Osteocyte (in vitro differentiated cells): ENCODE results near the gene RABGAP1L. TPM values are rescaled to one million over a fixed set of nuclear protein-coding genes. Genes with fewer than 3 reads are reported as not detected.

Experiments
- DNase-seq: peaks from one replicate; pipeline ENCODE4 v3.0.0; 2021; ENCODE audit warnings: mixed read lengths; ENCODE audit not compliant: unreplicated experiment; ENCODE audit errors: extremely low spot score
- H3K27ac Mint-ChIP-seq: one replicate; pipeline ENCODE4 v1.8.0; 2021; ENCODE audit warnings: mild to moderate bottlenecking, mixed read lengths; ENCODE audit not compliant: unreplicated experiment
- H3K27me3 Mint-ChIP-seq: one replicate; pipeline ENCODE4 v1.8.0; 2021; ENCODE audit warnings: mixed read lengths; ENCODE audit not compliant: unreplicated experiment
- H3K36me3 Mint-ChIP-seq: one replicate; pipeline ENCODE4 v1.8.0; 2021; ENCODE audit warnings: mixed read lengths; ENCODE audit not compliant: unreplicated experiment
- H3K4me1 Mint-ChIP-seq: one replicate; pipeline ENCODE4 v1.8.0; 2021; ENCODE audit warnings: mixed read lengths; ENCODE audit not compliant: unreplicated experiment
- H3K4me3 Mint-ChIP-seq: one replicate; pipeline ENCODE4 v1.8.0; 2021; ENCODE audit warnings: mild to moderate bottlenecking, moderate library complexity, mixed read lengths; ENCODE audit not compliant: unreplicated experiment
- H3K9me3 Mint-ChIP-seq: one replicate; pipeline ENCODE4 v1.8.0; 2021; ENCODE audit warnings: mixed read lengths; ENCODE audit not compliant: unreplicated experiment
- CTCF ChIP-seq: fragments of 200-600 bp; sonication (generic); IDR thresholded peaks from 2 replicates; pipeline ENCODE4 v1.5.0; 2021; ENCODE audit warnings: antibody characterized with exemption, mild to moderate bottlenecking, moderate library complexity
- total RNA-seq: library from RNA; stranded (reverse); gene quantifications from 2 replicates; pipeline ENCODE4 v1.2.1, GENCODE V29; 2021

Gene RABGAP1L
- total RNA-seq, 1 donor from 2014 or later = 29.3 TPM

GRCh38 chr1:174761901-174762585, 602.7 kb downstream of the RABGAP1L start:
- H3K27me3 Mint-ChIP-seq = no peaks in the 10 kb centered on the region
- no peak for TF ChIP-seq CTCF

GRCh38 chr1:174764191-174764590, 604.9 kb downstream of the RABGAP1L start:
- Mint-ChIP-seq H3K9me3 (no peaks in the 10 kb centered on the region), H3K36me3 (no peaks in the 10 kb centered on the region), H3K4me1 (peaks cover 1% of the 10 kb centered on the region), H3K4me3 (no peak overlapping the region), H3K27ac (no peak overlapping the region), H3K27me3 (no peaks in the 10 kb centered on the region)
- DNase-seq = no peak
- no peak for TF ChIP-seq CTCF

More at GRCh38 chr1:174761901-174762585, 602.7 kb downstream of the RABGAP1L start:
- Mint-ChIP-seq H3K9me3 (no peaks in the 10 kb centered on the region), H3K4me3 (no peak overlapping the region), H3K27ac (no peak overlapping the region), H3K4me1 (no peaks in the 10 kb centered on the region), H3K36me3 (no peaks in the 10 kb centered on the region)
- no peak for DNase-seq

- no peak overlapping the region for H3K27ac Mint-ChIP-seq
- no peak overlapping the region for H3K4me3 Mint-ChIP-seq
- H3K4me1 Mint-ChIP-seq = peaks cover 1% of the 10 kb centered on the region
- no peaks in the 10 kb centered on the region for H3K9me3 Mint-ChIP-seq
- no peak for DNase-seq
- H3K27me3 Mint-ChIP-seq = no peaks in the 10 kb centered on the region
- TF ChIP-seq CTCF = no peak
- no peaks in the 10 kb centered on the region for H3K36me3 Mint-ChIP-seq
Observed at GRCh38 chr1:174766727-174767126, 607.4 kb downstream of the RABGAP1L start.

GRCh38 chr1:174768516-174768915, 609.2 kb downstream of the RABGAP1L start:
- no peak overlapping the region for H3K27ac Mint-ChIP-seq

More at GRCh38 chr1:174768516-174768915, 609.2 kb downstream of the RABGAP1L start:
- no peaks in the 10 kb centered on the region for H3K27me3 Mint-ChIP-seq
- no peak overlapping the region for H3K4me3 Mint-ChIP-seq
- H3K4me1 Mint-ChIP-seq = peaks cover 1% of the 10 kb centered on the region
- H3K36me3 Mint-ChIP-seq = no peaks in the 10 kb centered on the region
- DNase-seq = no peak
- TF ChIP-seq CTCF = no peak
- no peaks in the 10 kb centered on the region for H3K9me3 Mint-ChIP-seq
